ENCODE data around the gene GRK5.

Gene GRK5

DNA sequence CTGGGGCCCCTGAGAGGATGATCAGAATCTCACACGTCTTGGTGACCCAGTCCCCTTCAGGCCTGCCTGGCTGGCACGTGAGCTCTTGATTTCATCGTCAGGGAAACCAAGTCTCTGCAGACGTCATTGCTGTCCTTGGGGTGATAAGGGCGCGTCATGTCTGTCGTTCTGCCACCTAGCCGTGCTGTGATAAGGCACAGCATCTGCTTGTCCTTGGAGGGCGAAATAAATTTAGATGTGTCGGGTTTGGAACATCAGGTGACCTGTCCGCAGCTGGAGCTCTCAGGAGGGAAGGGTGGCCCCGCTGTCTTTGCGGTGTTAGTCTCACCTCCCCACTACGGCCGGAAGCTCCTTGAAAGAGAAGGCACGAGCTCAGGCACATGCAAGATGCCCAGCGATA lies 129.2 kb downstream of the GRK5 start:
- no peak for TF ChIP-seq ZNF274 (IDR thresholded peaks at IDR 0.05; ENCODE audit: low read depth, low read length)
- no peak overlapping the region for H3K4me3 ChIP-seq (ENCODE audit: low read length)

DNA sequence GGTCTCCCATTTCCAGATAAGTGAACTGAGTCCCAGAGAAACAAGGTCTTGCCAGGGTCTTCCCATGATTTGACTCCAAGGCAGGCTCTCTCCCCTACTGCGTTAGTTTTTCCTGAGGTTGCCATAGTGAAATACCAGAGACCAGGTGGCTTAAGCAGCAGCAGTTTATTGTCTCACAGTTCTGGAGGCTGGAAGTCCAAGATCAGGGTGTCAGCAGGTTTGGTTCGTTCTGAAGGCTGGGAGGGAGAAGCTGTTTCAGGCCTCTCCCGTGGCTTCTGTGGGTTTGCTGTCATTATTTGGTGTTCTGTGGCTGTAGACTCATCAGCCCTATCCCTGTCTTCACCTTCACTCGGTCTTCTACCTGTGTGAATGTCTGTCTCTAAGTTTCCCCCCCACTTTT lies 129.9 kb downstream of the GRK5 start:
- TF ChIP-seq ZNF274 (IDR thresholded peaks at IDR 0.05; ENCODE audit: low read depth, low read length), result no peak

DNA sequence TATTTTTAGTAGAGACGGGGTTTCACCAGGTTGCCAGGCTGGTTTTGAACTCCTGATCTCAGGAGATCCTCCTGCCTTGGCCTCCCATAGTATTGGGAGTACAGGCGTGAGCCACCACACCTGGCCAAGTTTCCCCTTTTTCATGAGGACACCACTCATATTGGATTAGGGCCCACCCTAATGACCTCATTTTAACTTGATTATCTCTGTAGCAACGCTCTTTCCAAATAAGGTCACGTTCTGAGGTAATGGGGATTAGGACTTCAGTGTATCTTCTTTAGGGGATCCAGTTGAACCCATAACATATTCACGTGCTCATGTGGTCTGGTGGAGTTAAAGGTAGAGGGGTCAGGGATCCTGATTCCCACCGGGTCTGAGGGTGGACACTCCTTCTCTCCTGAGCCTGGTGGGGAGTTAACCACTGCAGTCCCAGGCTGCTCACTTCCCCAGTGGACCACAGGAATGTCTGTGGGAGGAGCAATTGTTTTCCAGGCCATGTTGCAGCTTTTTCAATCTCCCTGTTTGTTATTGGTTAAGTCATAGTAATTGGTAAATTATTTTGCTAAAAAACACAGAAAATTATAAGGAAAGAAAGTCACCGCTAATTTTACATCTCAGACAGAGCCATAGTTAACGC lies 130.5 kb downstream of the GRK5 start:
- no peak for TF ChIP-seq ZNF274 (IDR thresholded peaks at IDR 0.05; ENCODE audit: low read depth, low read length)
- no peak overlapping the region for H3K4me3 ChIP-seq (ENCODE audit: low read length)

More for the DNA sequence above, 129.9 kb downstream of the GRK5 start:
- H3K4me3 ChIP-seq (ENCODE audit: low read length), result no peak overlapping the region

DNA sequence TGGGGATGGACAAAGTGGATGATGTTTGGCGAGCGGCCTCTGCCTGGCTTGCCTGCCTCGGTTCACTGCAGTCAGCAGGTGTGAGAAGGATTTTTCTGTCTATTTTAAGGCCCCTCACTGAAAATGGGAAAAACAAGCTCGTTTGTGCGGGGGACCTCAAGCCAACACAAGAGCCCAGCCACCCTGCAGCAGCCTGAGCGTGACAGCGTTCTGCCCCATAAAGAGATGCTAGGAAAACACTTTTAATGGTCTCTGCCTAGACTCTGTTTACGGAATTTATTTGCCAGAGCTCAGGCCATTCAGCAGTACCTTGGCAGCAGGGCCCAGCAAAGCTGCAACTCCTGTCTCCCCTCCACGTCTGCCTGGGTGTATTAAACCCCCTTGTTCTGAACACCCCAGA lies 131.7 kb downstream of the GRK5 start:
- H3K4me3 ChIP-seq (ENCODE audit: low read length), result no peak overlapping the region
- no peak for TF ChIP-seq ZNF274 (IDR thresholded peaks at IDR 0.05; ENCODE audit: low read depth, low read length)

DNA sequence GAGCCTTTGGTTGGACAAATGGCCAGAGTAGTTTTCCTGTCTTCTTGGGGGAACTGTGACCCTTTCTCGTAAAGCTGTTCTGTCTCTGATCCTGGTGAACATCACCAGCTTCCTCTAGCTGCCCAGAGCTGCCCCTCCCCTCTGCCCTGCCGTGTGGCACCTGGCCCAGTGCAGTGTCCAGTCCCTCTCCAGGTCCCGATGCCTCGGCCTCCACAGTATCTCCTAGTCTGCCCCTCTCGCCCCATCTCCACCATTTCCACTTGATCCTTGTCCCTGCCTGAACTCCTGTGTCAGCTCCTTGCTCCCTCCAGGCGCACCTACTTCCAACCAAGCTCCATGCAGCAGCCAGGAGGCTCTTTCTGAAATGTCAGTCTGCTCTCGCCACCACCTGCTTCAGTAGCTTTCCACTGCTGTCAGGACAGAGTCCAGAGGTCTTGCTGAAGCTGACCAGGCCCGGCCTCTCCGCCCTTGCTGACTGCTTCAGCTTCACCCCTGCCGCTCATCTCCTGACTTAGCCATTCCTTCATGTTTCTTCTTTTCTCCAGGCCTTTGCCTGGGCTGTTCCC lies 133.6 kb downstream of the GRK5 start:
- no peak overlapping the region for H3K4me3 ChIP-seq (ENCODE audit: low read length)
- no peak for TF ChIP-seq ZNF274 (IDR thresholded peaks at IDR 0.05; ENCODE audit: low read depth, low read length)

DNA sequence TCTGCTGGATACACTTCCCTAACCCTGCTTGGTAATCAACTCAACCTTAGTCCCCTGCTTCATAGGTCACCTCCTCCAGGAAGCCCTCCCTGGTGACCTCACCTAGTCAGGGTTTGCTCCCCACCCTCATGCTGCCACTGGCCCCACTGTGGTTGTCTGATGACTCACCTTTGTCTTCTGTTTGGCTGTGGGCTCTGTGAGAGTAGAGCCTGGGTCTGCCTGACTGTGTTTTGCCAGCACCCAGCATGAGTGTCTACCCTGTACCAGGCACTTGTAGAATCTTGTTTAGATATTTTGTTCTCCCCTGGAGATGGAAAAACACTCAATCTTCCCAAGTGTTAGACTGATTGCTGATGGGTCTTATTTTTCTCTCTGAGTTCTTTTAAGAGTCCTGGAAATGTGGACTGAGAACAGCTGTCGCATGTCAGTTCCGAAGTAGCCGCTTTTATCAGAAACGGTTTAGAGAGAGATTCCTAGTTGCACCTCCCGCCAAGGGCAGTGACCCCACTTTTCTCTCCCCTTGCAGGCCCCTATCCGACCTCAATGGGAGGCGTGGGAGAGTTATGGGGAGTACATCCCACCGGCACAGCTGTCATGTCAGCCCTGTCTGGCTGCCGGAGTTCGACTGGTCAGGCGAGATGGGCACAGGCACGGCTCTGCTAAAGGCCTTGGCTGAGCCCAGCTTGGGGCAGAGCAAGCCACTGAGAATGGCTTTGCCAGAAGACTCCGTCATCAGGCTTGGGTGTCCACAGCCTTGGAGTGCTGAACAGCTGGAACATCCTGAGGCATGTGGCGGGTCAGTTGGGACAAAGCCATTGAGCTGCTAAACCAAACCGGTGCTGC lies 134.3 kb downstream of the GRK5 start:
- no peak for TF ChIP-seq ZNF274 (IDR thresholded peaks at IDR 0.05; ENCODE audit: low read depth, low read length)
- H3K4me3 ChIP-seq (ENCODE audit: low read length), result no peak overlapping the region

DNA sequence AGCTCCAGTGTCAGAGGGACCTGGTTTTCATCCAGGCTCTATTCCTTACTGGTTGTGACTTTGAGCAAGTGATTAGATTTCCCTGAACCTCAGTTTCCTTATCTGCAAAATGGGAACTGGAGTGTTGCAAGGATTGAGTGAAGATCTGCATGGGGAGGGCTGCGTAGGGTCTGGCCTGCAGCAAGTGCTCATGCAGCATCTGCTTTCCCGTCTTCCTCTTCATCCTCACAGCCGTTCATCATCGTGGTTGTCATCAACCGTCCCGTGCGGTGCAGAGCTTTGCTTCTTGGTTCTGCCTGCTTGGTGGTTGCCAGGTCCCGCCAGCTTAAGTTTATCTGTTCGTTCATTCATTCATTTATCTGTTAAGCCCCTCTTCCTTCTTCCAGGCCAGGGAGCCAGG lies 135.0 kb downstream of the GRK5 start:
- no peak for TF ChIP-seq ZNF274 (IDR thresholded peaks at IDR 0.05; ENCODE audit: low read depth, low read length)
- no peak overlapping the region for H3K4me3 ChIP-seq (ENCODE audit: low read length)

DNA sequence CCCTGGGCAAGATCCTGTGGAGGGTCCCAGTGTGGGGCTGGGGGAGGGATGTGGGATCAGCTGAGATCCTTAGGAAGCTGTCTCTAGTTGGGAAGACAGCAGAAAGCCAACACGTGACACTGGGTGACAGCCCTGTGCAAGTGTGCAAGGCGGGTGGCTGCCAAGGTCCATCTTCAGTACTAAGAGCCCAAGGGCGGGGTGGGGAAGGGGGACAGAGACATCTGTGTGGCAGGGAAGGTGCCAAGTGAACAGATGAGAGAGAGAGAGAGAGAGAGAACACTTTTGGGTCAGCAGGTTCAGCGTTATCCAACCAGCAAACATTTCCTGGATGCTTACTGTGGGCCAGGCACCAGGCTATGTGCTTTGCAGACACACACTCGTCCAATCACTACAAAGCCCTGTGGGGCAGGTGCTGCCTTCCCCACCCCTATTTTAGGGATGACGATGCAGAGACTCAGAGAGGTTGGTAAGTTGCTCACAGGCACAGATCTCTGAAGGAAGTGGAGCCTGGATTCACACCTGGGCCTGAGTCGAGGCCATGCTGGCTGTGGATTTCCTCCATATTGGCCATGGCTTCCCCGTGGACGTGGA lies 135.7 kb downstream of the GRK5 start:
- TF ChIP-seq ZNF274 (IDR thresholded peaks at IDR 0.05; ENCODE audit: low read depth, low read length), result no peak
- no peak overlapping the region for H3K4me3 ChIP-seq (ENCODE audit: low read length)

DNA sequence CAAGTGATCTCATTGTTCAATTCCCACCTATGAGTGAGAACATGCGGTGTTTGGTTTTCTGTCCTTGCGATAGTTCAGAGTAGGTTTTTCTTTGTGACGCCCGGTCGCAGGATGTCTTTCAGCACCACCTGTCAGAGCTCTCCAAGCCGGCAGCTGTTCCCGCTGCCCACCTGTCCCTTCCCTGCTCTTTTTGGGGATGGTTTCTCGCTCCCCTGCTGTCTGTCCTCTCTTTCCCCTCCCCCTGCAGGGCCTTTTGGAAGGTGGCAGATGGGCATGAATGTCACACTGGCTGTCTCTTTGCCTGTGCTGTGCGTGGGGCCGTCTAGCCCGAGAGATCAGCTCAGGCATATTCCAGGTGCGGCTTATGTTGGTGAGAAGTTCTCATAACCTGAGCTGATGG lies 137.0 kb downstream of the GRK5 start:
- no peak for TF ChIP-seq ZNF274 (IDR thresholded peaks at IDR 0.05; ENCODE audit: low read depth, low read length)

DNA sequence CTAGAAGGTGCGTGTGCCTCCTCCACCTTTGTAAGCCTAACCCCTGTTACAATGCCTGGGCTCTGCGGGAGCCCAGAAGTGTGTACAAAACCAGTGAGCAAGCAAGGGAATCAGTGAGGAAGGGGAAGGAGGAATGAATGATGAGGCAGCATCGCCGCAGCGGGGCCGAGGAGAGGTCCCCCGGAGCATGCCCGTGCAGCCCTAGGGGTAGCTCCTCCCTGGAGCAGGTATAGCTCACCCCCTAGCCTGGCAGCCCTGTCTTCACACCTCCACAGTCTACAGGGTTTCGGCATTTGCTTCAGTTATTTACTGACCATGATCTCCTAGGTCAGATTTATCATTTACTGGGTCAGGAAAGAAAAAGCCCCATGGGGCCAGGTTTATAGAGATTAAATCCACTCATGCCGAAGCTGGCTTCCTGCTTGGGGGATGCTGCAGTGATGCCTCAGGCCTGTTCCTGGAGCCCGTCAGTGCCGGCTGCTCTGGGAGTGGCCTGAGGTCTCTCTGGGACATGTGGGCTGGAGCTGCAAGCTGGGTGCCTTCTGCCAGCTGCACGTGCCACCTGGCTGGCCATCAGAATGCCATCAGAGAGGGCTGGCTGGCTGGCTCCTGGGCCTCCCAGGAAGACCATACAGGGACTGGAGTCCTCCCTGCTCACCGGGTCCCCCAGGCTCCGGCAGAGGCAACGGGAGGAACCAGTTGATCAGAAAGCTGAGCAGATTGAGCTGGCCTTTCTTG lies 138.9 kb downstream of the GRK5 start:
- H3K4me3 ChIP-seq (ENCODE audit: low read length), result no peak overlapping the region
- no peak for TF ChIP-seq ZNF274 (IDR thresholded peaks at IDR 0.05; ENCODE audit: low read depth, low read length)

More for the DNA sequence above, 137.0 kb downstream of the GRK5 start:
- no peak overlapping the region for H3K4me3 ChIP-seq (ENCODE audit: low read length)

DNA sequence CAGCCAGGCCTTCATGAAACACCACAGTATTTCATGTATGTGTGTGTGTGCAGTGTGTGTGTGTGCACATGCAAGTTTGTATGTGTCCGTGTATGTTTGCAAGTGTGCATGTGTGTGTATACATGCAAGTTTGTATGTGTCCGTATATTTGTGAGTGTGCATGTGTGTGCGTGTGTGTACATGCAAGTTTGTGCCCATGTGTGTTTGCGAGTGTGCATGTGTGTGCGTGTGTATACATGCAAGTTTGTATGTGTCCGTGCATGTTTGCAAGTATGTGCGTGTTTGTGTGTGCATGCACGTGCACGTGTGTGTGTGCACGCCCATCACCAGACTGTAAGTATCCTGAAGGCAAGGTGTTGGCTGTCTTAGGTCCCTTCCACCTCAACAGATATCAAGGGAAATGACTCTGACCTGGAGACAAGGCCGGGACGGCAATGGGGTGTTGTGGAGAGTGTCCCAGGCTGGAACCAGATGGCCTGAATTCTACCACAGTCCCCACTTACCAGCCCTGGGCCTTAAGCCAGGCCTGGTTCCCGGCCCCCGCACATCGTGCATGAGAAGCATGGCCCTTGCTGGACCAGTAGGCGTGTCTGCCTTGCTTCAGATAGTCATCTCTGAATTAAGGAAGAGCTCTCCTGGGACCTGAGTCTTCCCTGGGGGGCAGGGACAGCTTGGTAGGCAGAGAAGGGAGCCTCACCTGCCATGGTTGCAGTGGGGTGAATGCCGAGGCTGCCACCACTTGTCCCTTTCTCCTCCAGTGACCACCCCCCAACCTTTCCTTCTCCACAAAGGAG lies 140.0 kb downstream of the GRK5 start:
- TF ChIP-seq ZNF274 (IDR thresholded peaks at IDR 0.05; ENCODE audit: low read depth, low read length), result no peak
- H3K4me3 ChIP-seq (ENCODE audit: low read length), result no peak overlapping the region

DNA sequence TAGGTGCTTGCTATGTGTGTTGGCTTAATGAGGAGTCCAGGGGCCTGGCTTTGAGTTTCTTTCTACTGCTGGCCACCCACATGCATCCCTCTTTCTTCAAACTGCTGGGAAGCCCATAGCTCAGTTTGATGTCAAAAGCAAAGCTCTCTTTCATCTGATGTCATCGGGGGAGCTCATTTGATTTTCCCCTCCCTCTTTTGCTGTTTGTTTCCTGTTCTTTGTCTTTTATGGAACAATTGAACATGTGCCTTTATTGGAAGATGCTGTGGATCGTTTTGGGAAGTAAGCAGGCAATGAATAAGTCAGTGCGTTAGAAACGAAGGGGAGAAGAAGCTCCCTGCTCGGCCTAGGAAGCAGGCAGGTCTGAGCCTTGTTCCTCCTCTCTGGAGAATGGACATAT lies 140.7 kb downstream of the GRK5 start:
- no peak for TF ChIP-seq ZNF274 (IDR thresholded peaks at IDR 0.05; ENCODE audit: low read depth, low read length)
- H3K4me3 ChIP-seq (ENCODE audit: low read length), result no peak overlapping the region

DNA sequence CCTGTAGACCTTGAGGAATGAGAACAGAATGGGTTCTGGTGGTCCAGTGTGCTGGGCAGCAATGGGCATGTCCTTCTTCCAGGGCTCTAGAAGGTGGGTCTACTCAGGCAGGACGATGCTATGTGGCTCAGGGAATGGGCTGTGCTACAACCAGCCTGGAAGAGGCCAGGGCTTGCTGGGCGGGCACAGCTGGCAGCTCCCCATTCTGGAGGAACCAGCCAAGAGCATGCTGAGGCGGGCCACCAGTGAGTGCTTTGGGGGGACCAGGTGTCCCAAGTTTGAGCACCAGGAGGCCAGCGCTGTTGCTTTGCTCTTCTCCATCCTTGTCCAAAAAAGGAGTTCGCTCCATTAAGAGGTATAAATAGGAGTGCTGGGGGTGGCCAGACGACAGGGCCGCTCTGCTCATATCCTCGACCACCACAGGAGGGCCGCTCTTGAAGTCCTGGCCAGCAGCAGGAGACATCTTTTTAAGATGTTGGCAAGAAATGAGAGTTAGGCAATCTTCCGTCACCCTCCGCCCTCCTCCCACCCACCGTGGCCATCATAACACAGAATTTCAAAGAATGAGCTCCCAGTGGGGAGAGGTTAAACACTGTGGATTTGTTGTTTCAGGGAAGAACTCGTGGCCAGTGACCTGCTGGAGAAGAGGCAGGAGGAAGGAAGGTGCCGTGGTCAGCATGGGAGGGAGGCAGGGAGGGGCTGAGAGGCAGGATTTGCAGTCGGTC lies 141.3 kb downstream of the GRK5 start:
- no peak for TF ChIP-seq ZNF274 (IDR thresholded peaks at IDR 0.05; ENCODE audit: low read depth, low read length)
- H3K4me3 ChIP-seq (ENCODE audit: low read length), result no peak overlapping the region

Data from GM08714 (cell line).